Measurements from ENCODE around the gene ZNF264.
A peak's percentile ranks its signal among the peaks of the same experiment; 100 is the strongest.
"Not testable (repeated sequence)": the region's sequence is repeated elsewhere in the genome, so short reads cannot be mapped to it uniquely, and the experiment has no call there.

Gene ZNF264

GRCh38 chr19:57191141-57192076 lies at the start of gene ZNF264:
Gene ZNF264, plus strand, starts transcription at chr19:57191500. Its CDS starts 414 bp downstream, at chr19:57191914.
- DNase-seq: peak; percentile 85

DNA sequence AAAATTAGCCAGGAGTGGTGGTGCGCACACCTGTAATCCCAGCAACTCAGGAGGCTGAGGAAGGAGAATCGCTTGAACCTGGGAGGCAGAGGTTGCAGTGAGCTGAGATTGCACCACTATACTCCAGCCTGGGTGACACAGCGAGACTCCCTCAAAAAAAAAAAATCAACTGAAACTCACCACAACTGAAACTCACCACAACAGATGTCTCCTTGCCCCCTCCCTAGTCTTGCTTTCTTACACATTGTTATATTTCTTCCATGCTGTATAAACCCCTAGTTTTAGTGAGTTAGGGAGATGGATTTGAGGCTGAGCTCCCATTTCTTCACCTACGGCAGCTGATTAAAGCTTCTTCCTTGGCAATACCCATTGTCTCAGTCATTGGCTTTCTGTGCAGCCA lies 49.6 kb upstream of the ZNF264 start:
- DNase-seq: no peak

- no peak for DNase-seq
Observed at GRCh38 chr19:57152921-57153320, 38.4 kb upstream of the ZNF264 start.

DNA sequence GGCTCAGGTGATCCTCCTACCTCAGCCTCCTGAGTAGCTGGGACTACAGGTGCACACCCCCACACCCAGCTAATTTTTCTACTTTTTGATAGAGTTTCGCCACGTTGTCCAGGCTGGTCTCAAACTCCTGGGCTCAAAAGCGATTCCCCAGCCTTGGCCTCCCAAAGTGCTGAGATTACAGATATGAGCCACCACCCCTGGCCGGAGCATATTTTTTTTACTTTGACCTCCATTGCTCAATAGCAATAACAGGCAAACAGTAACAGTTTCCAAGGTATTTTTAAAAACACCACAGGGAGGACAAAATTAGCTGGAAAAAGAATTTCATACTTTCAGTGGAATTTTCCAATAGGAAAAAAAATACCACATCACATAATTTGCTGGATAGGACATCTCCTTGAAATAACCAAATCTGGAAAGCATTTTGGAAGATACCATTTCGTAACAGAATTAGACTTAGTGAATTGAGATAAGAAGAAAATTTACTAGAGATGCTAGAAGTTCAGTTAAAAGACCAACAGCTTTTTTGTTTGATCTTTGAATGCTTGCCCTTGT lies 29.2 kb upstream of the ZNF264 start:
- DNase-seq: no peak

DNA sequence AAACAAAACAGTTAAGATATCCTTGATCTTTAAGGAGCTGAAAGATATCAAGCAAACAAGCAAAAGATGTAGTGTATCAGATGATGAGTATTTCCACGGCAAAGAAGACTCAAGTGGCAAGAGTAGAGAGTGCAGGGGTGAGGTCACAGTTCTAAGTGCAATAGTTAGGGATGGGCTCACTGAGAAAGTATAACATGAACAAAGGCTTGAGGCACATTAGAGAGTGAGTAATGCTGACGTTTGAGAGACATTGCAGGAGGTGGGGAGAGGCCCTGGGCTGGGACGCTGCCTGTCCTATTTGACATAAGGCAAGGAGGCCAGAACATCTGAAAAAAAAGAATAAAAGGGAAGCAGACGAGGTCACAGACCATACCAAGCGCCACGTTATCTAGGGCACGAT lies 25.5 kb upstream of the ZNF264 start:
- no peak for DNase-seq

- no peak for DNase-seq
Observed at GRCh38 chr19:57167385-57167784, 23.9 kb upstream of the ZNF264 start, which contains the start of gene DUXA. Gene DUXA, minus strand, starts transcription at chr19:57167485. Its CDS starts 42 bp downstream, at chr19:57167443.

- DNase-seq: peak; percentile 5
Observed at GRCh38 chr19:57171551-57172081, 19.7 kb upstream of the ZNF264 start.

GRCh38 chr19:57190301-57190700 lies 999 bp upstream of the ZNF264 start:
- DNase-seq: no peak

- DNase-seq: no peak
Observed at GRCh38 chr19:57192077-57192420, 749 bp downstream of the ZNF264 start.

- no peak for DNase-seq
Observed at GRCh38 chr19:57192993-57193392, 1.7 kb downstream of the ZNF264 start.

DNA sequence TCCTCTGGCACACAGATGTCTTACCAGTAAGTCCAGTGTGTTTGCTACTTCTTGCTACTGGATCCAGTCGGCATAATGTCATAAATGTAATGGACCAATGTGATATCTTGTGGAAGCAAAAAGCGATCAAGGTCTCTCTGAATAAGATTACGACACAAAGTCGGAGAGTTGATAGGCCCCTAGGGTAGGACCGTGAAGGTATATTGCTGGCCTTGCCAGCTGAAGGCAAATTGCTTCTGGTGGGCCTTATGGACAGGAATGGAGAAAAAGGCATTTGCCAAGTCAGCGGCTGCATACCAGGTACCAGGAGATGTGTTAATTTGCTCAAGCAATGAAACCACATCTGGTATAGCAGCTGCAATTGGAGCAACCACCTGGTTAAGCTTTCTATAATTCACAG lies 6.6 kb downstream of the ZNF264 start:
- not testable (repeated sequence) for DNase-seq

GRCh38 chr19:57202160-57202559 lies 10.9 kb downstream of the ZNF264 start:
- DNase-seq: no peak

GRCh38 chr19:57210381-57210780 lies 19.1 kb downstream of the ZNF264 start:
- DNase-seq: no peak

GRCh38 chr19:57212109-57212508 lies 20.8 kb downstream of the ZNF264 start:
- DNase-seq: no peak

GRCh38 chr19:57227502-57227901 lies 36.2 kb downstream of the ZNF264 start:
- DNase-seq: no peak

- DNase-seq: no peak
Observed at GRCh38 chr19:57231686-57232085, 40.4 kb downstream of the ZNF264 start.

DNA sequence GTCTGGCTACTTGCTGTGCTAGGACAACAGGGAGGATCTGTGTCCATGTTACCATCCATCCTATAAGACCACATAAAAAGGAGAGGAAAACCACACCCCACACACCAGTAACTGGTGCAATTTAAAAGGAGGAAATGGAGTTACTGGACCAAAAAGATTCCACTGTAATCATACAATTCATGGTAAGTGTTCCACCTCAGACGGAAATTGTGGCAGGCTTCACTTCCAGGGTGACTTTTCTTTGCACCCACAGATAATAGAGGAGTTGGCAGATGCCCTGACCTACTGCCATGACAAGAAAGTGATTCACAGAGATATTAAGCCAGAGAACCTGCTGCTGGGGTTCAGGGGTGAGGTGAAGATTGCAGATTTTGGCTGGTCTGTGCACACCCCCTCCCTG lies 41.9 kb downstream of the ZNF264 start:
- no peak for DNase-seq

DNA sequence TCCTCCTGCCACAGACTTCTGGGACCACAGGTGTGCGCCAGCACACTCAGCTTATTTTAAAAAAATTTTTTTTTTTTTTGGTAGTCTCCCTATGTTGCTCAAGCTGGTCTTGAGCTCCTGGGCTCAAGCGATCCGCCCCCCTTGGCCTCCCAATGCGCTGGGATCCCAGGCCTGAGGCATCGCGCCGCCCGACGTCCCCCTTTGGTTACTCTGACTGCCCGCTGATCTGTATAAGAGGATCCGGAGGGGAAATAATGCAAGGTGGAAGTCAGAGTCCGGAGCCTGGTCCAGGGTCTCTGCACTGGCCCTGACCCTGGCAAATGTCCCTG lies 48.6 kb downstream of the ZNF264 start:
- DNase-seq: no peak

- peak; percentile 92 for DNase-seq
Observed at GRCh38 chr19:57240311-57241090, 49.2 kb downstream of the ZNF264 start, which contains the start of gene ZNF805. Gene ZNF805, plus strand, starts transcription at chr19:57240632. Its CDS starts 260 bp downstream, at chr19:57240892.

GRCh38 chr19:57241176-57241575 lies 49.9 kb downstream of the ZNF264 start:
- DNase-seq: no peak

DNA sequence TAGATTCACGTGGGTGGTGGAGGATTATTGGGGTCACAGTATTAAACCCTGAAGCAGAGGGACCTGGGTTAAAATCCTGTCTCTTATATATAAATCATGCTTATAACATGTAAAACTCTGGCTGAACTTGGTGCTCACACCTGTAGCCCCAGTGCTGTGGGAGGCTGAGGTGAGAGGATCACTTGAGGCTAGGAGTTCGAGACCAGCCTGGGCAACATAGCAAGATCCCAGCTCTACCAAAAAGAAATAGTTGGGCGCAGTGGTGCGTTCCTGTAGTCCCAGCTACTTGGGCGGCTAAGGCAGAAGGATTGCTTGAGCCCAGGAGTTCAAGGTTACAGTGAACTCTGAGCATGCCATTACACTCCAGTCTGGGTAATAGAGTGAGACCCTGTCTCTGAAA lies 51.5 kb downstream of the ZNF264 start:
- DNase-seq: no peak

DNA sequence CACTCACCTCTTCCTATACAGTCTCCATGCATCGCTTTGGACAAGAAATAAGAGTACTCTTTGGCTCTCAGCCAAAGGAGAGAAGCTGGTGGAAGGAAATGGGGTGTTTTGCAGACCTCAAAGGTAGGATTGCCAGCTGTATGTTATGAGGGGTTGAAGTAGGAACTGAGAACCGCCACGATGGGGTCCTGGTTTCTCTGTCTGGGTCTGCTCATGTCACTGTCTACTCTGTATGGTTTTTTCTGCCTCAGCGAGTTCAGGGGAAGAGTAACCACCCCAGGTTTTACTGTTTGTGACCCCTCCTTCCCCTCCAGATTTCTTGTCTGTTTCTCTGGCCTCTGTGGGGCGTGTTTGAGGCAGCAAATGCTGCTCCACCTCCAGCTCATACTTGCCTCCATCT lies 53.2 kb downstream of the ZNF264 start:
- DNase-seq: no peak

- DNase-seq: no peak
Observed at GRCh38 chr19:57245066-57245465, 53.8 kb downstream of the ZNF264 start.
